ENCODE data around the gene LHFPL3. TPM values are rescaled to one million over a fixed set of nuclear protein-coding genes. Genes with fewer than 3 reads are reported as not detected.

Gene LHFPL3
- total RNA-seq, 2 experiments from 2014 or later = not detected

DNA sequence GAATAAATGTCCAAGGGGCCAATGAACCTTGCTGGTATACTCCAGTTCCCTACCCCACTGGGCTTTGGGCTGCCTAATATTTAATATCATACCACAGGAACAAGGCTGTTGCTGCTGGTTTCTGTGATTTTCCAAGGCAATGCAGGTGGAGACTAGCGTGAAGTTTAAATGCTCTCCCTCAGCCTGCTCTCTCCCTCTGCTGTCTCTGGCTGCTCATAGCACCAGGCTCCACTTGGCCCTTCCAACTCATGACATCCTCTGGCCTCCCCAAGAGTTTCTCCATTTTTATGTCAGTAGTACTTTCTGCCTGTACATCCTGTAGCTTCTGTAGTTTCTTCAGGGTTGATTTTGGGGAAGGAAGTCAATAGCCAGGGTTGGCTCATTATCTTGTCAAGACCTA lies 103.5 kb downstream of the LHFPL3 start:
- H2AFZ ChIP-seq (ENCODE audit: low read length) = no peak overlapping the region
- H3K4me3 ChIP-seq (ENCODE audit: low read depth, low read length, poor library complexity, severe bottlenecking) = no peak overlapping the region
- no peaks in the 10 kb centered on the region for H3K79me2 ChIP-seq (ENCODE audit: insufficient read depth, low read depth, low read length)
- ChIA-PET CTCF (ENCODE audit: unreplicated experiment) (no interaction called here), POLR2A (no interaction called here)
- BruUV-seq (replicated peaks) = no TSS peak
- H3K4me2 ChIP-seq (ENCODE audit: low read length) = no peak overlapping the region
- H3K4me1 ChIP-seq (ENCODE audit: insufficient read depth, low read length, poor library complexity, severe bottlenecking) = no peaks in the 10 kb centered on the region
- intact Hi-C loops (cut with micrococcal nuclease; ENCODE audit: unreplicated experiment) = no loop called here
- no peaks in the 10 kb centered on the region for H3K9me2 ChIP-seq (ENCODE audit: insufficient read depth, low read length)
- no peaks in the 10 kb centered on the region for H4K20me1 ChIP-seq (ENCODE audit: insufficient read depth, low read length)
- no peaks in the 10 kb centered on the region for H3K36me3 ChIP-seq (ENCODE audit: insufficient read depth, low read length)
- H3K27ac ChIP-seq (ENCODE audit: low read depth, low read length, poor library complexity, severe bottlenecking) = no peak overlapping the region
- DNase-seq (ENCODE audit: low spot score) = no peak
- no peak for TF ChIP-seq EZH2phosphoT487 (IDR thresholded peaks at IDR 0.05; ENCODE audit: borderline replicate concordance, low read depth, low read length)
- TF ChIP-seq, protein P1, sequence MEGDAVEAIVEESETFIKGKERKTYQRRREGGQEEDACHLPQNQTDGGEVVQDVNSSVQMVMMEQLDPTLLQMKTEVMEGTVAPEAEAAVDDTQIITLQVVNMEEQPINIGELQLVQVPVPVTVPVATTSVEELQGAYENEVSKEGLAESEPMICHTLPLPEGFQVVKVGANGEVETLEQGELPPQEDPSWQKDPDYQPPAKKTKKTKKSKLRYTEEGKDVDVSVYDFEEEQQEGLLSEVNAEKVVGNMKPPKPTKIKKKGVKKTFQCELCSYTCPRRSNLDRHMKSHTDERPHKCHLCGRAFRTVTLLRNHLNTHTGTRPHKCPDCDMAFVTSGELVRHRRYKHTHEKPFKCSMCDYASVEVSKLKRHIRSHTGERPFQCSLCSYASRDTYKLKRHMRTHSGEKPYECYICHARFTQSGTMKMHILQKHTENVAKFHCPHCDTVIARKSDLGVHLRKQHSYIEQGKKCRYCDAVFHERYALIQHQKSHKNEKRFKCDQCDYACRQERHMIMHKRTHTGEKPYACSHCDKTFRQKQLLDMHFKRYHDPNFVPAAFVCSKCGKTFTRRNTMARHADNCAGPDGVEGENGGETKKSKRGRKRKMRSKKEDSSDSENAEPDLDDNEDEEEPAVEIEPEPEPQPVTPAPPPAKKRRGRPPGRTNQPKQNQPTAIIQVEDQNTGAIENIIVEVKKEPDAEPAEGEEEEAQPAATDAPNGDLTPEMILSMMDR (conservative IDR thresholded peaks at IDR 0.05; ENCODE audit: low read length) = no peak
- no peaks in the 10 kb centered on the region for H3K9me3 ChIP-seq (ENCODE audit: low read length)

- Histone ChIP-seq H4K20me1 (ENCODE audit: insufficient read depth, low read length) (no peaks in the 10 kb centered on the region), H3K4me2 (ENCODE audit: low read length) (no peak overlapping the region), H3K9me2 (ENCODE audit: insufficient read depth, low read length) (no peaks in the 10 kb centered on the region), H3K4me1 (ENCODE audit: insufficient read depth, low read length, poor library complexity, severe bottlenecking) (no peaks in the 10 kb centered on the region), H2AFZ (ENCODE audit: low read length) (no peak overlapping the region), H3K79me2 (ENCODE audit: insufficient read depth, low read depth, low read length) (no peaks in the 10 kb centered on the region), H3K4me3 (ENCODE audit: low read depth, low read length, poor library complexity, severe bottlenecking) (no peak overlapping the region), H3K27ac (ENCODE audit: low read depth, low read length, poor library complexity, severe bottlenecking) (no peak overlapping the region), H3K9me3 (ENCODE audit: low read length) (no peaks in the 10 kb centered on the region), H3K36me3 (ENCODE audit: insufficient read depth, low read length) (no peaks in the 10 kb centered on the region)
- no peak for TF ChIP-seq EZH2phosphoT487 (IDR thresholded peaks at IDR 0.05; ENCODE audit: borderline replicate concordance, low read depth, low read length)
- TF ChIP-seq, protein P1 (conservative IDR thresholded peaks at IDR 0.05; ENCODE audit: low read length) = no peak
- DNase-seq (ENCODE audit: low spot score) = no peak
- no TSS peak for BruUV-seq (replicated peaks)
- ChIA-PET CTCF (ENCODE audit: unreplicated experiment) (no interaction called here), POLR2A (no interaction called here)
- intact Hi-C loops (cut with micrococcal nuclease; ENCODE audit: unreplicated experiment) = no loop called here
Observed at GRCh38 chr7:104434129-104434528, 105.7 kb downstream of the LHFPL3 start.

GRCh38 chr7:104442481-104442880 lies 114.1 kb downstream of the LHFPL3 start:
- DNase-seq (ENCODE audit: low spot score) = no peak
- Histone ChIP-seq H3K4me1 (ENCODE audit: insufficient read depth, low read length, poor library complexity, severe bottlenecking) (no peaks in the 10 kb centered on the region), H4K20me1 (ENCODE audit: insufficient read depth, low read length) (no peaks in the 10 kb centered on the region), H3K9me2 (ENCODE audit: insufficient read depth, low read length) (no peaks in the 10 kb centered on the region), H3K36me3 (ENCODE audit: insufficient read depth, low read length) (no peaks in the 10 kb centered on the region), H3K4me2 (ENCODE audit: low read length) (no peak overlapping the region), H3K27ac (ENCODE audit: low read depth, low read length, poor library complexity, severe bottlenecking) (no peak overlapping the region), H3K9me3 (ENCODE audit: low read length) (no peaks in the 10 kb centered on the region), H3K4me3 (ENCODE audit: low read depth, low read length, poor library complexity, severe bottlenecking) (no peak overlapping the region), H2AFZ (ENCODE audit: low read length) (no peak overlapping the region), H3K79me2 (ENCODE audit: insufficient read depth, low read depth, low read length) (no peaks in the 10 kb centered on the region)
- intact Hi-C loops (cut with micrococcal nuclease; ENCODE audit: unreplicated experiment) = no loop called here
- CTCF ChIA-PET (ENCODE audit: unreplicated experiment) = no interaction called here
- POLR2A ChIA-PET = no interaction called here
- no TSS peak for BruUV-seq (replicated peaks)
- TF ChIP-seq, protein P1 (conservative IDR thresholded peaks at IDR 0.05; ENCODE audit: low read length) = no peak
- TF ChIP-seq EZH2phosphoT487 (IDR thresholded peaks at IDR 0.05; ENCODE audit: borderline replicate concordance, low read depth, low read length) = no peak

All from OCI-LY7 (cell line).